Activated CD4-positive, alpha-beta T cell treated with anti-CD3 and anti-CD28 coated beads, Interleukin-2, Interleukin-4, amounts not matched to agents 100 ng/mL and 50 ng/mL, durations not matched to agents 16 hours and 8 hours (primary cell): ENCODE data around the gene GALNT18.
"Not testable (repeated sequence)": the region's sequence is repeated elsewhere in the genome, so short reads cannot be mapped to it uniquely, and the experiment has no call there.

Source experiments
- DNase-seq: peaks from one replicate; pipeline ENCODE4 v3.0.0-alpha.2; 2020; ENCODE audit warnings: low spot score

Gene GALNT18

DNA sequence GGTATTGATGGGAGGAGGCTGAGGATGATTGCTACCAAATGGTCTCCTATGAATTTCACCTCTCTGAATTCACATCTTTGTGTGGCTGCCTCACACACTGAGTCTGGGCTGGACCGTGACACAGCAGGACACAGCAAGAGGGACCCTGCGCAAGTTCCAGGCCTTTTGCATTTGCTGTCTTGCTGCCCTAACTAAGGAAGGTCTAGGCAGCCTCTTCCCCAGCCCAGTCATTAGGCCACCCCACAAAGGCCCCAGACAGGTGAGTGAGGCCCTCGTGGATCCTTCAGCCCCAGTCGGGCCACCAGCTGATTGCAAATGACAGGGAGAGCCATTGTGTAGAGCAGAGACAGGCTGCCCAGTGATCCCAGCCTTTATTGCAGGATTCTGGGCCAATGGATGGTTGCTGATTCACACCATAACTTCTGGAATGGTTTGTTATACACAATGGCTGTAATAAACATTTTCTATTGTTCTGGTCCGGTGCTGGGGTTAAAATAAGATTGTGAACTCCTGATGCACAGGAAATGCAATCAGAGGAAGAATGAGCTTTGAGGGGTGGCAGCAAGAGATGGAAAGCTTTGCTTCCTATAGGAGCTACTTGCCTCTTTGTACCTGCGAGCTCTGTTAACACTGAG is 240.2 kb downstream of the GALNT18 start:
- no peak for DNase-seq

- no peak for DNase-seq
Observed at GRCh38 chr11:11380883-11381282, 240.9 kb downstream of the GALNT18 start.

GRCh38 chr11:11380340-11380739 is 241.5 kb downstream of the GALNT18 start:
- DNase-seq: no peak

- no peak for DNase-seq
Observed at GRCh38 chr11:11379661-11380060, 242.1 kb downstream of the GALNT18 start.

GRCh38 chr11:11378184-11378940 is 243.4 kb downstream of the GALNT18 start:
- no peak for DNase-seq

DNA sequence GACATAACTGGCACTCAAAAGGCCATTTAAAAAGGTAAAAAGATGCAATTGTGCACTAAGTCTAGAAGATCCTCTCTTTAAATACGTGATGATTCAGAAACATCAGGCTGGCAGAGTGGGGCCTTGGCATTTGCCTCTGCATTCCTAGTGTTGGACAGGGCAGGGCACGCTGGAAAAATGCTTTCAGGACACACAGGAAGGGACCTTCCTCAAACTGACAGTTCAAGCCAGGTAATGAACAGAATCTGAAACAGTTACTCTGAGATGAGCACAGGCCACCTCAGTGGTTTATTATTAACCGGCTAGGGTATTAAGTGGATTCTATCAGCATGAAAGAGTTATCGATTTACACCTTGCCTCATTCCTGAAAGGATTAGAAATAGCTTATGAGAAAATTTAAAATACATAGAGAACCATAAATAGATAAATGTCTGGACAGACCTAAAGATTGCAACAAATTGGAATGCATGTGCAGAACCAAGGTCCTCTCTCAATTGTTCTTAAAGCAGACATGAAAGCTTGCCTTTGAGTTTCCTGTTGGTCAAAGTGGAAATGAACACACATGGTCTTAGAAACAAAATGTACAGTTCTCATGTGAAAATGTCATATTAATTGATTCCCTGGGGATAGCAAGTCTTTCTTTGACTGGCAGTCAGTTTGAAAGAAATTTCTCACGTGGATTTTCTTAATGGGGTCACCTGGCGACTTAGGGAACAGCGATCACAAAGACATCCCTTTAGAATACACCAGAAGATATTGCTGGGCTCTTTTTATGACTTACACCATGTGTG is 247.3 kb downstream of the GALNT18 start:
- no peak for DNase-seq

DNA sequence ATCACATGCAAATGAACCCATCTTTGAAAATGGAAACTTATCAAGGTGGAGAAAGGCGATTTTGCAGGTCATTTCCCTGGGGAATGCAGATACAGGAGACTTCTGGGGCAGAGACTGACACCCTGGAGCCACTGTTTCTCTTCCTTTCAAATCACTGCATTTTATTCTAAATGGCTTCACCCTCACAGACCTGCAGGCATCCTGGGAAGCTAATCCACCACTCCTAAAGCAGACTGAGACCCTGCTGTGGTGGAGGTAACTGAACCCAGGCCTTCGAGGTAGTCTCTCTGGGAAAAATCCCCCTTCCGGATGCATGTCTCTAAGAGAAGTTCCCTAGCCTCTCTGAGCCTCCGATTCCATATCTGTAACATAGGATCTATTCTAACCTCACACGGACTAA is 247.9 kb downstream of the GALNT18 start:
- DNase-seq: no peak

- no peak for DNase-seq
Observed at GRCh38 chr11:11372461-11372860, 249.3 kb downstream of the GALNT18 start.

DNA sequence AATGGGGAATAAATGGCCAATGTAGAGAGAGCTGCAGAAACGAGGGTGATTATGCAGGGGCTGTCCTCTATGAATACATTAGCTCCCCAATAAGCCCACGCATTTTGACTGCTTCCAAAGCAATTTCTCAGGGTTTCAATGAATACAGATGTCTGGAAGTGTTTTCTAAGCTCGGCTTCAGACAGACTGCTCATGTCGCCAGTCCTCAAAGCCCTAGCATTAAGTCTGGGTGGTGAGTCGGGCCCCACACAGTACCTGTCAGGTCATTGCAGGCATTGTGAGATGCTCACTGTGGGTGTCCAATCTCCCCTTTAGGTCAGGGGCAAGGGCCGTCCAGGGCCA is 250.9 kb downstream of the GALNT18 start:
- no peak for DNase-seq

GRCh38 chr11:11370255-11370961 is 251.4 kb downstream of the GALNT18 start:
- no peak for DNase-seq

- no peak for DNase-seq
Observed at GRCh38 chr11:11366793-11367192, 255.0 kb downstream of the GALNT18 start.

GRCh38 chr11:11363674-11364073 is 258.1 kb downstream of the GALNT18 start:
- no peak for DNase-seq

DNA sequence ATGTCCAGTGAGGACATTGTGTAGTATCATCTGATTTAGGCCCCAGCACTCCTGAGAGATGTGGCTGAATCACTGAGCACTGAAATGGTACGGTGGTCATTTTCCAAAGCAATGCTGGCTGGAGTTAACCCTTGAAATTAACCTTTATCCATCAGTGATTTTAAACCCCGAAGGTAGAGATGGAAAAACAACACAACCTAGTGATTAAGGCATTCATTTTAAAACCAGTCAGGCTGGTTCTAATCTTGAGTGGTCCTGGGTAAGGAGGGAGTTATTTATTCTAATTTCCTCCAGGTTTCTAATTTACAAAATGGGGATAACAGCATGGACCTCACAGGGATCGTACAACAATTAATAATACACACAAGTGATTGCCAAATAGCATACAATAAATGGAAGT is 262.2 kb downstream of the GALNT18 start:
- no peak for DNase-seq

DNA sequence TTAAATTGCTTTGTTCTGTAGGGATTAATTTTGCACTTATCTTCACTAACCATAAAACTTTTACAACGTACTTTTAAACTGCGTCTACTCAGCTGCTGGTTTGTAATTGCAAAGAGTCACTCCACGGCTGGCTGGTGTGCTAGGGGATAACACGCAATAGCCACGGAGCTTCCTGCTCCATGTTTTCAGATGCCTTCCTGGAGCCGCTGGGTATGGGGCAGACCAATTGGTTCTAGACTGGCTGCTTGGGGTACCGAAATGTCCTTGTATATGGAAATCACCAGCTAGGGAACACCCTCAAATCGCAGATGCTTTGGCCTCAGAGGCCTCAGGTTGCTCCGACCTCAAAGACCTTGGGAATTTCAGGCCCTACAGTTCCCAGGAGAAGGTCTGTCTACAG is 265.0 kb downstream of the GALNT18 start:
- no peak for DNase-seq

GRCh38 chr11:11352878-11353277 is 268.9 kb downstream of the GALNT18 start, which contains the start of gene CSNK2A3:
Gene CSNK2A3, minus strand, starts transcription at chr11:11353250. Its CDS starts 131 bp downstream, at chr11:11353119.
- DNase-seq: not testable (repeated sequence)

DNA sequence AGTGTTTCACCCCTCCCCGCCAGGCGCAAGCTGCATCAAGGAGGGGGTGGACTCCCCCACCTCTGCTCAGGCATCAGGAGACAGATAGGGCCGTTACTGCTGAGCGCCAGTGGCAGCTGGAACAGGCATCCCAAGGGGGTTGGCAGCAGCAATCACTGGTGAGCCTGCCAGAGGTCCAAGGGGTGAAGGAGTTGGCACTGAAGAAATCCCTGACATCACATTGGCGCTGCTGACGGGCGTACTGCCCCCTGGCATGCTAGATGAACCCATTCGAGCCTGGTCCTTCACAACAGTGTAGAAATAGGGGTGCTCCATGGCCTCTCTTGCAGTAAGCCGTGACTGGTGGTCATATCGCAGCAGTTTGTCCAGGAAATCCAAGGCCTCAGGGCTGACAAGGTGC is 270.0 kb downstream of the GALNT18 start:
- not testable (repeated sequence) for DNase-seq

GRCh38 chr11:11351042-11351586 is 270.7 kb downstream of the GALNT18 start:
- no peak for DNase-seq

DNA sequence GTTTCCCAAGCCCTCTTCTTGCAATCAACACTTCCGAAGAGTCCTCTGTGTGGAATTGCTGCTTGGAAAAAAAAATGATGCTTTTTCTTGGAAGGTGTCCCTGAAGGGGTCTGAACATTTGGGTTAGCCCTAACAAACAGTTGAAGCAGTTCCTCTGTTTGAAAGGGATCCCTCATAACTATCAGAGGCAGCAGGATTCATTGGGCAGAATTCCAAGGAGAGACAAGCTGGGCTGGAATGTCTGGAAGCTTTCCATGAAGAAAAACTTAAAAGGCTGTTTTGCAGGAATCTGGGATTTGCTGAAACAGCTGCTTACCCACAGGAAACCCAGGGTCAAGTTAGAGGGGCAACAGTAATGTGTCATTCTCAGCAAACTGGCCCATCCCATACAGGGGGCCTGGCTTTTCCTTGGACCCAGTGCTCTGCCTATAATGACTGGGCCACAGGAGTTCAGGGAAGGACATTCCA is 271.9 kb downstream of the GALNT18 start:
- no peak for DNase-seq

GRCh38 chr11:11349106-11349825 is 272.5 kb downstream of the GALNT18 start:
- no peak for DNase-seq

DNA sequence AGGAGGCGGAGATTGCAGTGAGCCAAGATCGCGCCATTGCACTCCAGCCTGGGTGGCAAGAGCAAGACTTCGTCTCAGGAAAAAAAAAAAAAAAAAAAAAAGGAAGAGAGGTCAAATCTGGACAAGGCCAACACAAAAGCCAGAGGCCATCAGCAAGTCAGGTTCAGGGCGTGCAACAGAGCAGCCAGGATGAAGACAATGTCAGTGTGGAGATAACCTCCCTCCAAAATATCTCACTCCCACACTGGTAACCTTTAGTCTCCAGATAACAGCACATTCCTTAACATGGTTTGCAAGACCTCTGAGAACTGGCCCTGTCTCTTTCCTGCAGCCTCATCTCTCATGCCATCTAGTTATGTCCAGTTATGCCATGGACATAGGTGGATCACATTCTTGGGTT is 273.5 kb downstream of the GALNT18 start:
- DNase-seq: no peak

DNA sequence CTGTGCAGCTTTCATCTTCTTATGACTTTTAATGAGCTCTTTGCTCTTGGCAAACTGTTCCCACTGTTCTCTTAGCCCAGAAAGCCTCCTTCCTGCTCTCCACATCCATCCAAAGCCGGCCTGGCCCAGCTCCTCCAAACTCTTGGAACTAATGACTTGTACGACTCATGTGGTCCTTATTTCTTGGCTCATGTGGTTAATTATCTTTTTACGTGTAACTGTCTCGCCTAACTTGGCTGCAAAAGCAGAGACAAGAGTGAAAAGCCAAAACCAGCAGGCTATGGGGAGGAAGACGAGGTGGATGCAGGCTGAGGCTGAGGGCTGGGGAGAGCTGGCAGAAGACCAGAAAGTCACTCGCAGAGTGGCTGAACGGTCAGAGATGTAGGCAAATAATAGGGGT is 274.2 kb downstream of the GALNT18 start:
- DNase-seq: no peak
